Common myeloid progenitor, CD34-positive (primary cell): ENCODE results near the gene OBP2A.
"Not testable (repeated sequence)": the region's sequence is repeated elsewhere in the genome, so short reads cannot be mapped to it uniquely, and the experiment has no call there.

Source experiments
- CTCF ChIA-PET: fragments of 350-600 bp; sonication (Branson Sonifier 250); formaldehyde crosslinking; loops from one replicate; lab custom pipeline; 2021; ENCODE audit warnings: antibody characterized with exemption; lab: Charles Lee
- POLR2A ChIA-PET: fragments of 350-600 bp; sonication (Branson Sonifier 250); formaldehyde crosslinking; loops from one replicate; lab custom pipeline; 2021; ENCODE audit warnings: antibody characterized with exemption; lab: Charles Lee
- DNase-seq, 3 donors: peaks; one replicate each; pipeline versions ENCODE4 v3.0.0 to v3.0.0-alpha.2; 2013
- H3K27ac ChIP-seq, 2 experiments: 1 replicate in 1 of 2; 2 replicates in 1 of 2; pipeline ENCODE4 v1.7.0; 2013; ENCODE audit warnings: inconsistent platforms in 2 of 2, low read length in 2 of 2, mild to moderate bottlenecking in 2 of 2, low read depth in 1 of 2, moderate library complexity in 1 of 2; ENCODE audit not compliant: severe bottlenecking in 2 of 2, insufficient read depth in 1 of 2, poor library complexity in 1 of 2
- H3K27me3 ChIP-seq, 5 experiments: replicated peaks in 2 of 5; 1 replicate in 3 of 5; 2 replicates in 2 of 5; pipeline versions ENCODE4 v1.6.1 to v1.7.0; 2013; ENCODE audit warnings: low read length in 4 of 5, mild to moderate bottlenecking in 2 of 5, moderate library complexity in 2 of 5, inconsistent platforms in 1 of 5; ENCODE audit not compliant: insufficient read depth in 5 of 5, control insufficient read depth in 4 of 5
- H3K36me3 ChIP-seq, 4 experiments: 1 replicate in 2 of 4; 2 replicates in 2 of 4; pipeline versions ENCODE4 v1.6.1 to v1.7.0; 2013; ENCODE audit warnings: low read length in 3 of 4, control low read depth in 1 of 4, mild to moderate bottlenecking in 1 of 4; ENCODE audit not compliant: control insufficient read depth in 4 of 4, insufficient read depth in 4 of 4
- H3K4me1 ChIP-seq, 4 experiments: 1 replicate in 3 of 4; 2 replicates in 1 of 4; pipeline versions ENCODE4 v1.6.1 to v1.7.1; 2013; ENCODE audit warnings: low read length in 3 of 4, mild to moderate bottlenecking in 3 of 4, control low read depth in 1 of 4, inconsistent platforms in 1 of 4, moderate library complexity in 1 of 4; ENCODE audit not compliant: control insufficient read depth in 4 of 4, insufficient read depth in 4 of 4; ENCODE audit errors: control extremely low read depth in 1 of 4
- H3K4me3 ChIP-seq, 7 experiments: 1 replicate in 4 of 7; 2 replicates in 3 of 7; pipeline versions ENCODE4 v1.5.1 to v1.7.0; 2013; ENCODE audit warnings: mild to moderate bottlenecking in 7 of 7, low read length in 6 of 7, moderate library complexity in 6 of 7, inconsistent platforms in 2 of 7, low read depth in 2 of 7, control low read depth in 1 of 7; ENCODE audit not compliant: insufficient read depth in 4 of 7, control insufficient read depth in 1 of 7; ENCODE audit errors: extremely low read depth in 1 of 7
- H3K9me3 ChIP-seq, 5 experiments: 1 replicate in 4 of 5; 2 replicates in 1 of 5; pipeline versions ENCODE4 v1.6.1 to v1.7.1; 2013; ENCODE audit warnings: low read length in 4 of 5, mild to moderate bottlenecking in 2 of 5, inconsistent platforms in 1 of 5, low read depth in 1 of 5, moderate library complexity in 1 of 5; ENCODE audit not compliant: control insufficient read depth in 4 of 5, insufficient read depth in 2 of 5; ENCODE audit errors: control extremely low read depth in 1 of 5
- WGBS: methylation state at CpG from one replicate; pipeline ENCODE4 v1.1.5; 2013; ENCODE audit not compliant: insufficient coverage; 5-methylcytosine and 5-hydroxymethylcytosine counted together

Gene OBP2A

DNA sequence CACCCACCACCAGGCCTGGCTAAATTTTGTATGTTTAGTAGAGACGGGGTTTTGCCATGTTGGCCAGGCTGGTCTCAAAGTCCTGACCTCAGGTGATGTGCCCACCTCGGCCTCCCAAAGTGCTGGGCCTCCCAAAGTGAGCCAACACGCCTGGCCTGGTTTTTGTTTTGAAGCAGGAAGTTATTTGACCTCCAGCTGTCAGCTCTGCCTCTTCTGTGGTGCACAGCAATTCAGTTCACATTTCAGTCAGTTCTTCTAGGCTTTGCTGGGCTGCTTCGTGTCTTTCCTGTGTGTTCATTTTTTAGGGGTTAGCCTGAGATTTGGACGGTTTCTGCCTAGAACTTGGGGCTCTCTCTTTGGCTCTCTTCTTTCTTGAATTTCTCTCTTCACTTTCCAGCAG is 15.8 kb upstream of the OBP2A start:
- Histone ChIP-seq H3K36me3 (no peaks in the 10 kb centered on the region), H3K27me3 (peaks cover 0 to 27% (median 2%) of the 10 kb centered on the region in 5 experiments), H3K4me3 (no peak overlapping the region), H3K9me3 (peaks cover 0 to 12% (median 0%) of the 10 kb centered on the region in 5 experiments), H3K27ac (no peak overlapping the region), H3K4me1 (no peaks in the 10 kb centered on the region)
- WGBS, result 95% methylated on average over 4 of the region's 5 CpGs
- DNase-seq, result no peak
- ChIA-PET CTCF (no interaction called here), POLR2A (no interaction called here)

DNA sequence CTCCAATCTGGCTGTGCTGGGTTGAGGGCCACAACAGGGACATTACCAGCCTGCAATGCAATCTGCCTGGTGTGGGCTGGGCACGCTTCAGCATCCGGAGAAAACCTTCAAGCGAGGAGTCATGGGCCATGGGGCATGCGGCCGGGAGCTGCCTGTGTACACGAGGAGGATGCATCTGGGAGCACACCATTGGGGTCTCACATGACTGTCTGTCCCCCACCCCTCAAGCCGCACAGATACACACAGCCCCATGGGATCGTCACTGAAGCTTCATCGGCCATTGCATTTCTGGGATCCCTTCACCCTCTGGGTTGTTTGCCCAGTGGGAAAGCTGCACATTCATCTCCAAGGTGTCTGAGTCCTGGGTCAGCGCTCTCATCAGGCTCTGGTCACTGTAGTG is 14.8 kb upstream of the OBP2A start:
- Histone ChIP-seq H3K9me3 (peaks cover 0 to 12% (median 0%) of the 10 kb centered on the region in 5 experiments), H3K4me1 (no peaks in the 10 kb centered on the region), H3K36me3 (no peaks in the 10 kb centered on the region), H3K27ac (no peak overlapping the region), H3K27me3 (peaks cover 0 to 31% (median 2%) of the 10 kb centered on the region in 5 experiments), H3K4me3 (no peak overlapping the region)
- DNase-seq, result no peak
- ChIA-PET CTCF (no interaction called here), POLR2A (no interaction called here)
- 97% methylated on average over 9 of the region's 10 CpGs for WGBS

DNA sequence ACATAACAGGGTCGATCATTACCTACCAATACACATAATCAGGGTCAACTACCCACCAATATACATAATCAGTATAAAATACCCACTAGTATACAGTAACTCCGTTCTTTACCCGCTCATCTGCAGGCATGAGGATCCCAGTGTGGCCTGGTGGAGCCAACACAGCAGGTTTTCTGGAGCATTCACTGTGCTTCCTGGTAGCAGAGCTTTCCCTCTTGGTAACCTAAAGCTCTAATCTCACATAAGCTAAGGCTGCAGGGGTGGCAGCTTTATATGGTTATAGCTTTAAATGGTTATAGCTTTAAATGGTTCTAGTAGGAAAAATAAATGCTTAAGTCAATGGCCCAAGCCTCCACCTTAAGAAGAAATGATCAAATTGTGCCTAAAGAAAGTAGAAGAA is 12.8 kb upstream of the OBP2A start:
- Histone ChIP-seq H3K4me3 (no peak overlapping the region), H3K27me3 (peaks cover 0 to 39% (median 2%) of the 10 kb centered on the region in 5 experiments), H3K36me3 (no peaks in the 10 kb centered on the region), H3K9me3 (peaks cover 0 to 12% (median 0%) of the 10 kb centered on the region in 5 experiments), H3K27ac (no peak overlapping the region), H3K4me1 (no peaks in the 10 kb centered on the region)
- peak in 2 of 3 donors; percentile 39 to 42 for DNase-seq
- WGBS, result 100% methylated on average over 3 of the region's 3 CpGs
- CTCF ChIA-PET, result no interaction called here
- POLR2A ChIA-PET, result no interaction called here

DNA sequence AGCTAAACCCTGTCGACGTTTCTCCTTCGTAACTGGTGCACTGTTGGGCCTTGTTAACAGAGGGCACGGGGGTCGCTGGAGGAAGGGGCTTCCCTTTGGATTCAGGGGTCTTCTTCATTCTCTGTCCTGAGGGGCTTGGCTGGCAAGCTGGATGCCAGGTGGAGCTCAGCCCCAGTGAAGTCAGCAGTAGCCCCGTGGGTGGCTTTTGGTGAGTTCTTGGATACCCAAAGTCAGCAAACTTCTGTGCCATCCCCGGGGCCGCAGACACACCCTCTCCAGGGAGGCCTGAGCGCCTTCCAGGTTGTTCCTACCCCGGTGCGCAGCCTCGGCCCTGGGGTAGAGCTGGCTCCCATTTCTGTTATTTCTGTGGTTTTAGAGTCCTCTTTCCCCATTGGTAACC is 12.3 kb upstream of the OBP2A start:
- no peak for DNase-seq
- no peaks in the 10 kb centered on the region for H3K4me1 ChIP-seq
- CTCF ChIA-PET, result no interaction called here
- H3K27me3 ChIP-seq, result peaks cover 0 to 39% (median 2%) of the 10 kb centered on the region in 5 experiments
- POLR2A ChIA-PET, result interaction anchor here (0.6 kb wide), 1 partner anchor 267 kb away, joined by 3 read pairs; no protein-coding TSS in a partner anchor
- H3K4me3 ChIP-seq, result no peak overlapping the region
- 90% methylated on average over 12 of the region's 12 CpGs for WGBS
- H3K9me3 ChIP-seq, result peaks cover 0 to 12% (median 0%) of the 10 kb centered on the region in 5 experiments
- no peak overlapping the region for H3K27ac ChIP-seq
- H3K36me3 ChIP-seq, result no peaks in the 10 kb centered on the region

DNA sequence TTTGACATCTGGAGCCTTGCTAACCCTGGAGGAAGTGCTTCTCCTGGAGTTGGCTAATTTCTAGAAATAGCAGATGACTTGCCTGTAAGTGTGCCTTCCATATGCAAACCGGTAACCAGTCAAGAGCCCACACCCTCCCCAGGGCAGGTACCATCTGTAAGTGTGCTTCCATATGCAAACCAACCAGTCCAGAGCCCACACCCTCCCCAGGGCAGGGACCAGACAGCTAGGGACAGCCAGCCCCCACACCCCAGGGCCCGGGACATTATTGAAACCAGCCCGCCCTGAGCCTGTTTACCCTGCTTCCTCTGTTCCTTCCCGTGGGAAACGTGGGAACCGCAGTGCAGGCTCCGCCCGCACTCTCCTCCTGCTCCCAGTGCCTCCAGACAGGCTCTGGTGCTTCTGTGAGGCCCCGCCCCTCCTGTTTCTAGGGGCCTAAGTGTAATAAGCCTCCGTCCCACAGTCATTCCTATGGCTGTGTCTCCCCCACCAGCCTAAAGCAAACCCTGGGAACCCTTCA is 11.7 kb upstream of the OBP2A start:
- Histone ChIP-seq H3K27me3 (peaks cover 0 to 41% (median 2%) of the 10 kb centered on the region in 5 experiments), H3K9me3 (peaks cover 0 to 11% (median 0%) of the 10 kb centered on the region in 5 experiments)
- H3K27ac ChIP-seq, CTCF ChIA-PET, H3K4me1 ChIP-seq, H3K4me3 ChIP-seq, DNase-seq, H3K36me3 ChIP-seq: not testable (repeated sequence)
- 34% methylated on average over 6 of the region's 10 CpGs for WGBS
- POLR2A ChIA-PET, result interaction anchor here (0.6 kb wide), 1 partner anchor 267 kb away, joined by 3 read pairs; no protein-coding TSS in a partner anchor

DNA sequence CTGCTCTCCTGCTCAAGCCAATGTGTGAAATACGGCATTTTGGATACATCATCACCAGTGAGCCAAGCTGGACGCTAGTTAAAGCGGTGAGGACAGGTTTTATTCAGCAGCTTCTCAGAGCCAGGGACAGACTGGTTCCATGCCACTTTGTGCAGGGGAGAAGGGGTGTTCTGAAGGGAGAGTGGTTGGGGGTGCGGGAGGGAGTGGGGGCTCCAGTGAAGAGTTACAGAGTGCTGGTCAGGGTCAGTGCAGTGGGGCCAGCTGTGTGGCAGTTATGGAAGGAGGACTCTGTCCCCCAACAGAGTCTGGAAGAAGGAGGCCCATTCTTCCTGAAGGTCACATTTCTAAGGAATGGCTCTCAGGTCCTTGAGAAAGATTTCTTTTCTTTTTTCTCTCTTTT is 11.1 kb upstream of the OBP2A start:
- H3K4me1 ChIP-seq, DNase-seq, H3K4me3 ChIP-seq, H3K9me3 ChIP-seq, H3K36me3 ChIP-seq, POLR2A ChIA-PET, H3K27ac ChIP-seq: not testable (repeated sequence)
- WGBS, result 87% methylated on average over 3 of the region's 4 CpGs
- H3K27me3 ChIP-seq, result peaks cover 0 to 45% (median 2%) of the 10 kb centered on the region in 5 experiments
- CTCF ChIA-PET, result interaction anchor here (0.7 kb wide), 1 partner anchor 609 kb away, joined by 3 read pairs; no protein-coding TSS in a partner anchor

DNA sequence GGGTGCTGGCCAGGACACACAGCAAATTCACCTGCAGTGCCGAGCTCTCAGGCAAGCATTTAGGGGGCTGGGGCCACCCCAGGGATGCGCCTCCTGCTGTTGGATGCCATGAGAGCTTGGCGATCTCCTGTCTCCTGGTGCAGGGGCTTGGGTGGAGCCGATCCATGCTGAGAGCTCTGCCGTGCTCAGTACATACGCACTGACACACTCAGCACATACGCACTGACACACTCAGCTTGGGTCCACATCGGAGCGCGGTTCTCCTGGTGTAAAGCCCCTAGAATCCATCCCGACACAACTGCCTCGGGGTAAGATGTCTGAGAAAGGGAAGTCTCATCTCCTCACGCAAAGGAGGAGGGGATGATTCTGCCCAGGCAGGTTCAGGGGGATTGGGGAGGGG is 10.3 kb upstream of the OBP2A start:
- WGBS, result 67% methylated on average over 4 of the region's 13 CpGs
- peaks cover 0 to 47% (median 3%) of the 10 kb centered on the region in 5 experiments for H3K27me3 ChIP-seq
- POLR2A ChIA-PET, H3K27ac ChIP-seq, H3K4me3 ChIP-seq, CTCF ChIA-PET, H3K36me3 ChIP-seq, H3K4me1 ChIP-seq, DNase-seq, H3K9me3 ChIP-seq: not testable (repeated sequence)
